Ectodermal cell (in vitro differentiated cells): ENCODE measurements around the gene TSPAN18.

Experiments
- H3K27ac ChIP-seq: 2 replicates; pipeline ENCODE4 v1.7.0; 2013; ENCODE audit warnings: mild to moderate bottlenecking, low read depth, low read length; ENCODE audit not compliant: insufficient read depth, poor library complexity, severe bottlenecking
- H3K27me3 ChIP-seq: 2 replicates; pipeline ENCODE4 v1.7.0; 2013; ENCODE audit warnings: mild to moderate bottlenecking, low read length; ENCODE audit not compliant: insufficient read depth, control insufficient read depth, poor library complexity, severe bottlenecking
- H3K36me3 ChIP-seq: one replicate; pipeline ENCODE4 v1.7.0; 2013; ENCODE audit warnings: low read length; ENCODE audit not compliant: control insufficient read depth, insufficient read depth
- H3K4me1 ChIP-seq: one replicate; pipeline ENCODE4 v1.7.0; 2013; ENCODE audit warnings: low read length; ENCODE audit not compliant: control insufficient read depth, insufficient read depth
- H3K4me3 ChIP-seq: 2 replicates; pipeline ENCODE4 v1.7.0; 2013; ENCODE audit warnings: low read depth, low read length, control low read depth; ENCODE audit not compliant: insufficient read depth
- H3K9me3 ChIP-seq: 2 replicates; pipeline ENCODE4 v1.7.0; 2013; ENCODE audit warnings: mild to moderate bottlenecking, low read length, moderate library complexity; ENCODE audit not compliant: control insufficient read depth
- WGBS, 2 experiments: methylation state at CpG; one replicate each; pipeline ENCODE4 v1.1.7; 2013; ENCODE audit warnings: missing lambda C conversion rate in 2 of 2; 5-methylcytosine and 5-hydroxymethylcytosine counted together

The TSPAN18 gene

GRCh38 chr11:44883277-44883676 lies 156.5 kb downstream of the TSPAN18 start:
- Histone ChIP-seq H3K4me1 (peaks cover 58% of the 10 kb centered on the region), H3K27me3 (peaks cover 12% of the 10 kb centered on the region), H3K4me3 (no peak overlapping the region), H3K27ac (no peak overlapping the region), H3K36me3 (no peaks in the 10 kb centered on the region), H3K9me3 (no peaks in the 10 kb centered on the region)
- WGBS, 2 experiments = 96 to 97% methylated on average over 6 of the region's 6 CpGs

GRCh38 chr11:44884056-44884455 lies 157.3 kb downstream of the TSPAN18 start:
- WGBS, 2 experiments = 92 to 95% methylated on average over 6 of the region's 6 CpGs

GRCh38 chr11:44885065-44885810 lies 158.5 kb downstream of the TSPAN18 start:
- H3K27me3 ChIP-seq = no peaks in the 10 kb centered on the region
- peaks cover 54% of the 10 kb centered on the region for H3K4me1 ChIP-seq
- peak overlapping the region; percentile 45 for H3K27ac ChIP-seq
- H3K9me3 ChIP-seq = no peaks in the 10 kb centered on the region
- H3K36me3 ChIP-seq = no peaks in the 10 kb centered on the region
- 61 to 67% methylated on average over 11 to 12 of the region's 12 CpGs for whole genome bisulfite sequencing, 2 experiments
- no peak overlapping the region for H3K4me3 ChIP-seq

More at GRCh38 chr11:44884056-44884455, 157.3 kb downstream of the TSPAN18 start:
- H3K27ac ChIP-seq = no peak overlapping the region
- peaks cover 55% of the 10 kb centered on the region for H3K4me1 ChIP-seq
- H3K9me3 ChIP-seq = no peaks in the 10 kb centered on the region
- peaks cover 7% of the 10 kb centered on the region for H3K27me3 ChIP-seq
- H3K4me3 ChIP-seq = no peak overlapping the region
- no peaks in the 10 kb centered on the region for H3K36me3 ChIP-seq

GRCh38 chr11:44885919-44886789 lies 159.4 kb downstream of the TSPAN18 start:
- Histone ChIP-seq H3K36me3 (no peaks in the 10 kb centered on the region), H3K9me3 (no peaks in the 10 kb centered on the region), H3K4me1 (peaks cover 54% of the 10 kb centered on the region), H3K4me3 (no peak overlapping the region), H3K27ac (peak overlapping the region; percentile 45), H3K27me3 (no peaks in the 10 kb centered on the region)
- 80 to 82% methylated on average over 13 of the region's 13 CpGs for WGBS, 2 experiments

GRCh38 chr11:44886790-44887140 lies 160.0 kb downstream of the TSPAN18 start:
- 88 to 92% methylated on average over 3 of the region's 3 CpGs for WGBS, 2 experiments
- peaks cover 54% of the 10 kb centered on the region for H3K4me1 ChIP-seq

GRCh38 chr11:44887636-44888035 lies 160.9 kb downstream of the TSPAN18 start:
- WGBS, 2 experiments = 46 to 48% methylated on average over 3 of the region's 3 CpGs
- no peak overlapping the region for H3K27ac ChIP-seq
- no peak overlapping the region for H3K4me3 ChIP-seq
- H3K4me1 ChIP-seq = peaks cover 46% of the 10 kb centered on the region
- H3K9me3 ChIP-seq = no peaks in the 10 kb centered on the region
- no peaks in the 10 kb centered on the region for H3K36me3 ChIP-seq
- H3K27me3 ChIP-seq = no peaks in the 10 kb centered on the region

More at GRCh38 chr11:44886790-44887140, 160.0 kb downstream of the TSPAN18 start:
- Histone ChIP-seq H3K27ac (no peak overlapping the region), H3K9me3 (no peaks in the 10 kb centered on the region), H3K36me3 (no peaks in the 10 kb centered on the region), H3K4me3 (no peak overlapping the region), H3K27me3 (no peaks in the 10 kb centered on the region)

GRCh38 chr11:44889266-44889665 lies 162.5 kb downstream of the TSPAN18 start:
- Histone ChIP-seq H3K27ac (no peak overlapping the region), H3K4me1 (peaks cover 63% of the 10 kb centered on the region), H3K4me3 (no peak overlapping the region), H3K36me3 (no peaks in the 10 kb centered on the region), H3K27me3 (no peaks in the 10 kb centered on the region), H3K9me3 (no peaks in the 10 kb centered on the region)
- WGBS, 2 experiments = 97 to 98% methylated on average over 1 of the region's 1 CpG

GRCh38 chr11:44892843-44893242 lies 166.1 kb downstream of the TSPAN18 start:
- H3K4me3 ChIP-seq = no peak overlapping the region
- peaks cover 1% of the 10 kb centered on the region for H3K36me3 ChIP-seq
- H3K4me1 ChIP-seq = peaks cover 37% of the 10 kb centered on the region
- no peaks in the 10 kb centered on the region for H3K27me3 ChIP-seq
- no peak overlapping the region for H3K27ac ChIP-seq
- 89 to 94% methylated on average over 7 of the region's 7 CpGs for WGBS, 2 experiments
- no peaks in the 10 kb centered on the region for H3K9me3 ChIP-seq

GRCh38 chr11:44893308-44893822 lies 166.6 kb downstream of the TSPAN18 start:
- Histone ChIP-seq H3K27ac (no peak overlapping the region), H3K4me1 (peaks cover 32% of the 10 kb centered on the region), H3K4me3 (no peak overlapping the region), H3K27me3 (no peaks in the 10 kb centered on the region), H3K36me3 (peaks cover 6% of the 10 kb centered on the region), H3K9me3 (no peaks in the 10 kb centered on the region)
- WGBS, 2 experiments = 66 to 71% methylated on average over 10 of the region's 10 CpGs
